Measurements from ENCODE around the gene MIOX.

MIOX gene

DNA sequence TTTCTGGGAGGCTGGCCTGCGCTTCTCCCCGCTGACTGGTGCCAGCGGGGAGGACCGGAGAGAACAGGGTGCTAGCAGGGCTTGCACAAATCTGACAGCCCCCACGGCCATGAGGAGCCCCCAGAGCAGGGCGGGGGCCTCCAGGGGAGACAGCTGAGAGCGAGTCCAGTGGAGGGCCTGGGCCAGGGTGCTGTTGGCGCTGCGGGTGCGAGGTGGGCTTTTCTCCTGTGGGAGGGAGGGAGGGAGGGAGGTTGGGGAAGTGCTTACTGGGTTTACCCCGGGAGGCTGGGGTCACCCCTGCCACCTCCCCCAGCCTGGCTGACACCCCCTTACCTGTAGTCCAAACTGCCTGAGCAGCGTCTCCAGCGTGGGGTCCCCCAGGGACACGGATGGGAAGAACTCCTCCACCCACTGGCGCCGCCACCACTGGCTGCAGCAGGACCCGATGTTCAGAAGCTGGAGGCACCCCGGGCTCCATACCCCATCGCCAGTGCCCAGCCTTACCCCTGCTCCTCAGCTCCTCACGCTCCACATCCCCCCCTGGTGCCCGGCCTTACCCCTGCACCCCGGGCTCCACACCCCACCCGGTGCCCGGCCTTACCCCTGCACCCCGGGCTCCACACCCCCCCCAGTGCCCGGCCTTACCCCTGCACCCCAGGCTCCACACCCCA is 17.0 kb downstream of the MIOX start:
- Histone ChIP-seq H3K4me1 (ENCODE audit: control insufficient read depth, insufficient read depth, low read length) (peaks cover 6% of the 10 kb centered on the region), H3K9ac (ENCODE audit: low read length) (no peak overlapping the region), H3K27me3 (replicated peaks; ENCODE audit: control insufficient read depth, insufficient read depth, low read length) (no peaks in the 10 kb centered on the region), H3K36me3 (ENCODE audit: control insufficient read depth, insufficient read depth, low read length, severe bottlenecking) (peaks cover 22% of the 10 kb centered on the region), H3K4me3 (ENCODE audit: low read length) (no peak overlapping the region), H3K9me3 (ENCODE audit: control insufficient read depth, low read length) (no peaks in the 10 kb centered on the region)
- DNase-seq (ENCODE audit: low read depth) = no peak

DNA sequence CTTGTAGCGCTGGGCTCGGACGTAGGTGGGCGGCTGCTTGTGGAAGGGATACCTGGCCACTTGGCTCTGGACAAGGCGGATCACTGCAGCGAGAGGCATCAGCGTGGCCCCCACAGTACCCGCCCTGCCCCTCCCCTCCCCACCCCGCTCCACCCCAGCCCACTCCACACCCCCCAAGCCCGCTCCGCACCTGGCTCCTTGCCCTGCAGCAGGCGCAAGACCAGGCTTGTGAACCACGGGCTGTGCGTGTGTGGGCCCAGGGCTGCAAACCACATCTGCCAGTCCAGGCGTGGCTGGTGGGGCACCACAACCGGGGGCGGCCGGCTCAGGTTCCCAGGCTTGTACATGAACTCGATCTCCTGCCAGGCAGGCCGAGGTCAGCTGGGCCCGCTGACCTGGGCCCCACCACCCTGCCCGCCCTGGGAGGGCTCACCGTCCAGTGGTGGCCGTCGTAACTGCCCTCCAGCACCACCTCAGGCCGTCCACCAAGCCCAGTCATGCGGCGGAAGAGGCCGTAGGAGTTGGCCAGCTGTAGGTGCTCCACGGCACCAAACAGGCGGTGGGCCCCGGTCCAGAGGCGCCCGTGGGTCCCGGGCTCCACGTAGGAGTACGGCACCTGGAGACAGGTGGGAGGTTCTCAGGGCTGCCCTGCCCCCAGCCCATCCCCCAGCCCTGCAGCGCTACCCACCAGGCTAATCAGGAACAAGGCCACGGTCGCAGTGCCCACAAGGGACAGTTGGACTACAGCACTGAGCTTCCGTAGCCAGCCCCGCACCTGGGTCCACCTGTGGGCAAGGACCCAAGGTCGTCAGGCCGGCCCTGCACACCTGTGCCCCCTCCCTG is 17.9 kb downstream of the MIOX start:
- Histone ChIP-seq H3K36me3 (ENCODE audit: control insufficient read depth, insufficient read depth, low read length, severe bottlenecking) (peaks cover 22% of the 10 kb centered on the region), H3K4me3 (ENCODE audit: low read length) (no peak overlapping the region), H3K9me3 (ENCODE audit: control insufficient read depth, low read length) (no peaks in the 10 kb centered on the region), H3K9ac (ENCODE audit: low read length) (no peak overlapping the region), H3K4me1 (ENCODE audit: control insufficient read depth, insufficient read depth, low read length) (peaks cover 15% of the 10 kb centered on the region), H3K27me3 (replicated peaks; ENCODE audit: control insufficient read depth, insufficient read depth, low read length) (no peaks in the 10 kb centered on the region)
- no peak for DNase-seq (ENCODE audit: low read depth)

DNA sequence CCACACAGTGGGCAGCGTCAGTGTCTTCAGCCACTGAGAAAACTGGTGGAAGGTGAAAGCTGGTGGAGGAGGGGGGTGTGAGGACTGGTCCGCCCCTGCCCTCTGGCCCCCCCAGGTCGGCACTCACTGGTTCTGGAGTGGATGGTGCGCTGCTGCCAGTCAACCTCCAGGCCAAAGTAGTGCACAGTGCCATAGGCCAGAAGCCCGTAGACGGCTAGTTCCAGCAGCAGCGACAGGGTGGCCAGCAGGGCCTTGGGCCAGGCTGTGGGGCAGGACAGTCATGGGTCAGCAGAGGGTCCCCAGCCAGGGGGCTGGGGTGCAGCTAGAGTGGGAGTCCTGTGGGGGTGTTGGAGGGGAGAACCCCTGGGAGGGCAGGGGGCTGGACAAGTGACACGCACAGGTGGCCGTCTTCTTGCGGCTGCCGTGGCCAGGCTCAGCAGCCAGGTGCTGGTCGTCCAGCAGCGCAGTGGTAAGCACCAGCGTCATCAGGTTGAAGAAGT is 18.7 kb downstream of the MIOX start:
- no peak overlapping the region for H3K9ac ChIP-seq (ENCODE audit: low read length)
- no peak overlapping the region for H3K4me3 ChIP-seq (ENCODE audit: low read length)
- H3K27me3 ChIP-seq (replicated peaks; ENCODE audit: control insufficient read depth, insufficient read depth, low read length) = no peaks in the 10 kb centered on the region
- no peak for DNase-seq (ENCODE audit: low read depth)
- H3K9me3 ChIP-seq (ENCODE audit: control insufficient read depth, low read length) = no peaks in the 10 kb centered on the region
- H3K4me1 ChIP-seq (ENCODE audit: control insufficient read depth, insufficient read depth, low read length) = peaks cover 15% of the 10 kb centered on the region
- peaks cover 22% of the 10 kb centered on the region for H3K36me3 ChIP-seq (ENCODE audit: control insufficient read depth, insufficient read depth, low read length, severe bottlenecking)

DNA sequence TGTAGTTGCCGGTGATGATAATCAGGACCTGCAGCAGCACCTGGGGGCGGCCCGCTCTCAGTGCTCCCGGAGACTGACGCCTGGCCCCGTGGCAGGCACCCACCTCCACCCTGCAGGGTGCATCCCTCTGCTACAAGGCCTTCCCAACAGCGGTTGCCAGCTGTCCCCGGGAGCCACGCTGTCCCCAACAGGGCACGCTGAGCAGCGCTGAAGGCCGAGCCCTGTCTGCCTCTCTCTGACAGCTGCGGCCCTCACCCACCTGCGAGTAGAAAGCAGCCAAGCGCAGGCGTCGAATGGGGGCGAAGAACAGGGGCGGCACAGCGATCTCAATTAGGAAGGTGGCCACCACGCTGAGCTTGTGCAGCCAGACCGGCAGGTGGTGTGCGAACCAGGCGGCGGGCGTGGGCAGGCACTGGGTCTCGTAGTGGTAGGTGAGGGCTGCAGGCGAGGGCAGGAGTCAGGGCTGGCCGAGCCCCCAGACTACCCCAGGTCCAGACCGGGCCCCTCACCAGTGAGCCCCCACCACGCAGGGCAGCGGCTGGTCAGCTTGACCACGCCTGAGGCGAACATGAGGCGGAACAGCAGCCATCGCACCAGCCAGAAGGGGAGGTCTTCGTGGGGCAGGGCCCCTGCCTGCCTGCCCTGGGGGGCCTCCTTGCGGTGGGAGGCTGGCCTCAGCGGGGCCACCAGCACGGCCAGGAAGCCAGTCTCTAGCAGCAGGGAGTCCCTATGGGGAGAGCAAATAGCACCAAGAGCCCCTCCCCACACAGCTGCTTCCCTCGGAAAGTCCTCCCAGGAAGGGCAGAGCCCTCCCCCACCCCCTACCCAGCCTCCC is 19.3 kb downstream of the MIOX start:
- H3K4me3 ChIP-seq (ENCODE audit: low read length) = peak overlapping the region; percentile 94
- H3K9ac ChIP-seq (ENCODE audit: low read length) = peak overlapping the region; percentile 96
- H3K4me1 ChIP-seq (ENCODE audit: control insufficient read depth, insufficient read depth, low read length) = peaks cover 15% of the 10 kb centered on the region
- DNase-seq (ENCODE audit: low read depth) = no peak
- no peaks in the 10 kb centered on the region for H3K9me3 ChIP-seq (ENCODE audit: control insufficient read depth, low read length)
- H3K27me3 ChIP-seq (replicated peaks; ENCODE audit: control insufficient read depth, insufficient read depth, low read length) = no peaks in the 10 kb centered on the region
- H3K36me3 ChIP-seq (ENCODE audit: control insufficient read depth, insufficient read depth, low read length, severe bottlenecking) = peaks cover 22% of the 10 kb centered on the region

DNA sequence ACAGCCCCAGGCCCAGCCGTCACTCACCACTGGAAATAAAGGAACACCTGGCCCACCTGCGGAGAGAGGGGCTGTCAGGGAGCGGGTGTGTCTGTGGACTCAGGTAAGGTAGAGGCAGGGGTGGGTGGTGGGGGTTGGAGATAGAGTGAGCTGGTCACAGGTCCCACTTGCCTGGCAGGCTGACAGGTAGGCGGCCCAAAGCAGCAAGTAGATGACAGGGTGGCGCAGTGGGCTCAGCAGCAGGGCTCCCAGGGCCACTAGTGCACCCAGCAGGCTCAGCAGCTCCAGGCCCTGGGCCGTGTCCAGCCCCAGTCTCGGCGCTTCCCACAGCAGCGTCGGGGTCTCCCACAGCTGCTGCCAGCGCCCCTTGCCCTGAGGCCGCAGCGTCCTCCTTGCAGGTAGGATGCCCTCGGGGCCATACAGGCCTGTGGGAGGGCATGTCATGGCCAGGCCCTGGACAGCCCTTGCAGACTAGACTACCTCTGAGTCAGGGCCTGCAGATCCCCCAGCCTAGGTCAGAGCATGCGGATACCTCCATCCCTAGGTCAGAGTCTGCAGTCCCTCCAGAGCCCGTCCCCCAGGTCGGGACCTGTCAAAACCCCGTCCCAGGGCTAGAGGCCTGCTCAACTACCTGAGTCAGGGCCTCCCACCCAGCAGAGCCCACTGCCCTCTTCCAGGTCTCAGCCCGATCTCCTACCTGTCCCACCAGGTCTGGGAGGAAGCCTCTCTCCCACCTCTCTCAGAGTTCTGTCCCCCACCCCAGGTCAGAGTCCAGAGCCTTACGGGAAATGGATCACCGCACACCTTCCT is 20.2 kb downstream of the MIOX start:
- peaks cover 15% of the 10 kb centered on the region for H3K4me1 ChIP-seq (ENCODE audit: control insufficient read depth, insufficient read depth, low read length)
- H3K27me3 ChIP-seq (replicated peaks; ENCODE audit: control insufficient read depth, insufficient read depth, low read length) = no peaks in the 10 kb centered on the region
- peak; percentile 15 for DNase-seq (ENCODE audit: low read depth)
- H3K4me3 ChIP-seq (ENCODE audit: low read length) = peak overlapping the region; percentile 94
- peak overlapping the region; percentile 96 for H3K9ac ChIP-seq (ENCODE audit: low read length)
- no peaks in the 10 kb centered on the region for H3K9me3 ChIP-seq (ENCODE audit: control insufficient read depth, low read length)
- H3K36me3 ChIP-seq (ENCODE audit: control insufficient read depth, insufficient read depth, low read length, severe bottlenecking) = peaks cover 22% of the 10 kb centered on the region

DNA sequence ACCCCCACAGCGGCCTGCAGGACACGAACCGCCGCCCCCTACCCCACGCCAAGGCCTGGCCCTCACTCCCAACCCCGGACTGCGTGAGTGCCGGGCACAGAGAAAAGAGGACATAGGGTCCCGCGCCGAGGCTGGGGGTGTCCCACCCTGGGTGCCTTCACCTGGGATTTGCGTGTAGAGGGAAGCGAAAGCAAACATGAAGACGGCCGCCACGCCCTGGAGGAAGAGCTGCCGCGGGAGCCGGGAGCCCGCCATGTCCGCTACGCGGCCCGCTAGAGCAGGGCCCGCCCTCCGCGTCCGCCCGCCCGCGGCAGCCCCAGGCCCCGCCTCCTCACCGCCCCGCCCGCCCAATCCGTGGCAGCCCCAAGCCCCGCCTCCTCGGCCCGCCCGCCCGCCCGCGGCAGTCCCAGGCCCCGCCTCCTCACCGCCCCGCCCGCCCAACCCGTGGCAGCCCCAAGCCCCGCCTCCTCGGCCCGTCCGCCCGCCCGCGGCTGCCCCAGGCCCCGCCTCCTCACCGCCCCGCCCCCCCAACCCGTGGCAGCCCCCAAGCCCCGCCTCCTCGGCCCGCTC is 20.8 kb downstream of the MIOX start, which contains the start of gene LMF2:
Gene LMF2 (minus strand): TSS at position 282 of the 570 bp plus-strand sequence. CDS start 27 bp downstream, at position 255.
- H3K27me3 ChIP-seq (replicated peaks; ENCODE audit: control insufficient read depth, insufficient read depth, low read length) = no peaks in the 10 kb centered on the region
- no peak for DNase-seq (ENCODE audit: low read depth)
- no peaks in the 10 kb centered on the region for H3K9me3 ChIP-seq (ENCODE audit: control insufficient read depth, low read length)
- H3K9ac ChIP-seq (ENCODE audit: low read length) = peak within 1 kb of the TSS; percentile 96
- H3K36me3 ChIP-seq (ENCODE audit: control insufficient read depth, insufficient read depth, low read length, severe bottlenecking) = peaks cover 23% of the 10 kb centered on the region
- H3K4me3 ChIP-seq (ENCODE audit: low read length) = peak within 1 kb of the TSS; percentile 94
- peaks cover 15% of the 10 kb centered on the region for H3K4me1 ChIP-seq (ENCODE audit: control insufficient read depth, insufficient read depth, low read length)

DNA sequence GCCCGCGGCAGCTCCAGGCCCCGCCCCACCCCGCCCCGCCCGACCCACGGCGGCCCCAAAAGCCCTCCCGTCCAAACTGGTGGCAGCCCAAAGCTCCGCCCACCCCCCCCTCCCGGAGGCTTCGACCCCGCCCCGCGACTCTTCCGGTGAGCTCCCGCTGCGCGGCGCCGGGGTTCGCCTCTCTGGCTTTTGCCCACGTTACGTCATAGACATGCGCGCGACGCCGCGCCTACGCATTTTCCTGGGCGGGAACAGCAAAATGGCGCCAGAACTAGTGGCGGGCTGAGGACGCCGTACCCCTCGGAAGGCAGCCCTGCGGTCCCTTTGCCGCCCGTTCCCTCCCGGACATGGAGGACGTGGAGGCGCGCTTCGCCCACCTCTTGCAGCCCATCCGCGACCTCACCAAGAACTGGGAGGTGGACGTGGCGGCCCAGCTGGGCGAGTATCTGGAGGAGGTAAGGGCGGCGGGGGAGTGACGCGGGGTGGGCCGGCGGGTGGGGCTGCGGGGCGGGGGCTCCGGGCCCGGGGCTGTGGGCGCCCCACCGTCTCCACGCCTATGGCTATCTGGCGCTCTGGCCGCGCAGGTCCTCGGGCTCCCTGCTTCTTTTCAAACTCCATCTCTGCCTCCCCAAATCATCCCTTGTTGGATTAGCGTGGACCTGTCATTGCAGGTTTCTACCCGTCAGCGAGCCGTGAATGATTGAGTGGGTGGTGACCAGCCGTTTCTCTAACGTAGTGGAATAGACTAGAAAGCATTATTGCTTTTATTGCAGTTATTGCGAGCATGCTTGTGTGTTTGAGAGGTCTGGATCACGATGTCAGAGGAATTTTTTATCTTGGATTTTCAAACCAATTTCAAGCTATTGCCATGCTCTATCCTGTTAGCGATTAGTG is 21.6 kb downstream of the MIOX start, which contains the start of gene NCAPH2:
Gene NCAPH2 (plus strand): TSS at position 234 of the 894 bp plus-strand sequence. CDS start 114 bp downstream, at position 348.
- peak; percentile 99 for DNase-seq (ENCODE audit: low read depth)
- H3K9me3 ChIP-seq (ENCODE audit: control insufficient read depth, low read length) = no peaks in the 10 kb centered on the region

DNA sequence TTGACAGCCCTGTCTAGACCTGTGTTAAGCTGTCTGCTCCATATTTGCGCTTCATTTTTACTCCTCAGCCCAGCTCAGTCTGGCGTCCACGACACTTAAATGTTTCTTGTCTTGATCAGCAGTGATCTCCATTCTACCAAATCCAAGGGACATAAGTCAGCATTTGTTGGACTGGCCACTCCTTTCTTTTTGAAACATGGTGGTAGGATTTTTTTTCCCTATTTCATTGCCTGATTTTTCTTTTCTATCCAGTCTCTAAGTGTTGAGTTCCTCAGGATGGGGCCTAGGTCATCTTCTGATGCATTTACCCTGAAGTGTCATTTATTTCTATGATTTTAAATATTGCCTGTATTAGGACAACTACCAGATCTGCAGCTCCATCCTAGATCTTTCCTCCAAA is 22.2 kb downstream of the MIOX start:
- peaks cover 15% of the 10 kb centered on the region for H3K36me3 ChIP-seq (ENCODE audit: control insufficient read depth, insufficient read depth, low read length, severe bottlenecking)
- peaks cover 15% of the 10 kb centered on the region for H3K4me1 ChIP-seq (ENCODE audit: control insufficient read depth, insufficient read depth, low read length)
- peak overlapping the region; percentile 87 for H3K9ac ChIP-seq (ENCODE audit: low read length)
- H3K9me3 ChIP-seq (ENCODE audit: control insufficient read depth, low read length) = no peaks in the 10 kb centered on the region
- DNase-seq (ENCODE audit: low read depth) = no peak
- H3K4me3 ChIP-seq (ENCODE audit: low read length) = peak overlapping the region; percentile 94
- no peaks in the 10 kb centered on the region for H3K27me3 ChIP-seq (replicated peaks; ENCODE audit: control insufficient read depth, insufficient read depth, low read length)

More for the DNA sequence above, 21.6 kb downstream of the MIOX start, which contains the start of gene NCAPH2:
- peaks cover 15% of the 10 kb centered on the region for H3K4me1 ChIP-seq (ENCODE audit: control insufficient read depth, insufficient read depth, low read length)
- peaks cover 16% of the 10 kb centered on the region for H3K36me3 ChIP-seq (ENCODE audit: control insufficient read depth, insufficient read depth, low read length, severe bottlenecking)
- peak within 1 kb of the TSS; percentile 94 for H3K4me3 ChIP-seq (ENCODE audit: low read length)
- H3K9ac ChIP-seq (ENCODE audit: low read length) = peak within 1 kb of the TSS; percentile 96
- H3K27me3 ChIP-seq (replicated peaks; ENCODE audit: control insufficient read depth, insufficient read depth, low read length) = no peaks in the 10 kb centered on the region

DNA sequence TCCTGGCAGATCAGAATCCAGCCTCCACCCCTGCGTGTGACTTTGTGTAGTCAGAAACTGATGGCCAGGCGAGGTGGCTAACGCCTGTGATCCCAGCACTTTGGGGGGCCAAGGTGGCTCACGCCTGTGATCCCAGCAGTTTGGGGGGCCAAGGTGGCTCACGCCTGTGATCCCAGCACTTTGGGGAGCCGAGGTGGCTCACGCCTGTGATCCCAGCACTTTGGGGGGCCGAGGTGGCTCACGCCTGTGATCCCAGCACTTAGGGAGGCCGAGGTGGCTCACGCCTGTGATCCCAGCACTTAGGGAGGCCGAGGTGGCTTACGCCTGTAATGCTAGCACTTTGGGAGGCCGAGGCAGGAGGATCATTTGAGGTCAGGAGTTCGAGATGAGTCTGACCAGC is 26.5 kb downstream of the MIOX start:
- H3K4me3 ChIP-seq (ENCODE audit: low read length) = no peak overlapping the region
- H3K9ac ChIP-seq (ENCODE audit: low read length) = no peak overlapping the region
- H3K4me1 ChIP-seq (ENCODE audit: control insufficient read depth, insufficient read depth, low read length) = peaks cover 10% of the 10 kb centered on the region
- H3K27me3 ChIP-seq (replicated peaks; ENCODE audit: control insufficient read depth, insufficient read depth, low read length) = no peaks in the 10 kb centered on the region
- no peaks in the 10 kb centered on the region for H3K9me3 ChIP-seq (ENCODE audit: control insufficient read depth, low read length)
- no peak for DNase-seq (ENCODE audit: low read depth)
- peaks cover 10% of the 10 kb centered on the region for H3K36me3 ChIP-seq (ENCODE audit: control insufficient read depth, insufficient read depth, low read length, severe bottlenecking)
